Mesenchymal stem cell (in vitro differentiated cells and primary cell): ENCODE results near the gene MNT.
A peak's percentile ranks its signal among the peaks of the same experiment; 100 is the strongest.

Experiments
- DNase-seq: peaks from one replicate; pipeline ENCODE4 v3.0.0-alpha.2; 2013
- H2AFZ ChIP-seq: one replicate; pipeline ENCODE4 v1.6.1; 2013; ENCODE audit warnings: low read depth, mild to moderate bottlenecking, control low read depth, inconsistent platforms, low read length, moderate library complexity
- H2AK5ac ChIP-seq: 2 replicates; pipeline ENCODE4 v1.6.1; 2013; ENCODE audit warnings: low read length, moderate library complexity, mild to moderate bottlenecking, inconsistent platforms; ENCODE audit not compliant: severe bottlenecking
- H2BK120ac ChIP-seq: one replicate; pipeline ENCODE4 v1.6.1; 2013; ENCODE audit warnings: low read depth, mild to moderate bottlenecking, inconsistent platforms, low read length, moderate library complexity
- H2BK12ac ChIP-seq, 2 experiments: one replicate each; pipeline ENCODE4 v1.6.1; 2013; ENCODE audit warnings: inconsistent platforms in 2 of 2, low read length in 2 of 2, mild to moderate bottlenecking in 2 of 2, moderate library complexity in 2 of 2, control low read depth in 1 of 2
- H2BK15ac ChIP-seq: one replicate; pipeline ENCODE4 v1.6.1; 2013; ENCODE audit warnings: mild to moderate bottlenecking, low read depth, inconsistent platforms; ENCODE audit not compliant: poor library complexity, severe bottlenecking
- H2BK5ac ChIP-seq: 2 replicates; pipeline ENCODE4 v1.6.1; 2013; ENCODE audit warnings: low read depth, mild to moderate bottlenecking, low read length, control low read depth, inconsistent platforms; ENCODE audit not compliant: poor library complexity, severe bottlenecking
- H3K14ac ChIP-seq, 2 experiments: one replicate each; pipeline ENCODE4 v1.6.1; 2013; ENCODE audit warnings: inconsistent platforms in 2 of 2, low read length in 2 of 2, control low read depth in 1 of 2, mild to moderate bottlenecking in 1 of 2, moderate library complexity in 1 of 2
- H3K18ac ChIP-seq, 2 experiments: one replicate each; pipeline ENCODE4 v1.6.1; 2013; ENCODE audit warnings: inconsistent platforms in 2 of 2, low read length in 2 of 2, control low read depth in 1 of 2, low read depth in 1 of 2, mild to moderate bottlenecking in 1 of 2
- H3K23ac ChIP-seq, 2 experiments: one replicate each; pipeline ENCODE4 v1.6.1; 2013; ENCODE audit warnings: inconsistent platforms in 2 of 2, low read length in 2 of 2, mild to moderate bottlenecking in 2 of 2, moderate library complexity in 2 of 2, control low read depth in 1 of 2
- H3K27ac ChIP-seq: 2 replicates; pipeline ENCODE4 v1.5.1; 2013; ENCODE audit warnings: mild to moderate bottlenecking, moderate library complexity, low read length, control low read depth, inconsistent platforms; ENCODE audit not compliant: poor library complexity, severe bottlenecking
- H3K27me3 ChIP-seq, 2 experiments: 2 replicates each; pipeline versions ENCODE4 v1.6.1 to v1.7.0; 2013; ENCODE audit warnings: low read length in 2 of 2, mild to moderate bottlenecking in 2 of 2, moderate library complexity in 2 of 2, control low read depth in 1 of 2, inconsistent platforms in 1 of 2; ENCODE audit not compliant: control insufficient read depth in 1 of 2, insufficient read depth in 1 of 2
- H3K36me3 ChIP-seq, 2 experiments: 2 replicates each; pipeline versions ENCODE4 v1.6.1 to v1.7.0; 2013; ENCODE audit warnings: low read length in 2 of 2, control low read depth in 1 of 2, inconsistent platforms in 1 of 2, low read depth in 1 of 2, mild to moderate bottlenecking in 1 of 2; ENCODE audit not compliant: insufficient read depth in 2 of 2, control insufficient read depth in 1 of 2
- H3K4ac ChIP-seq, 2 experiments: one replicate each; pipeline ENCODE4 v1.6.1; 2013; ENCODE audit warnings: inconsistent platforms in 2 of 2, low read length in 2 of 2, mild to moderate bottlenecking in 2 of 2, moderate library complexity in 2 of 2, control low read depth in 1 of 2, low read depth in 1 of 2
- H3K4me1 ChIP-seq: 2 replicates; pipeline ENCODE4 v1.6.1; 2013; ENCODE audit warnings: low read depth, low read length, control low read depth; ENCODE audit not compliant: control insufficient read depth, insufficient read depth
- H3K4me2 ChIP-seq: 2 replicates; pipeline ENCODE4 v1.6.1; 2013; ENCODE audit warnings: low read length, mild to moderate bottlenecking, inconsistent platforms; ENCODE audit not compliant: poor library complexity, severe bottlenecking
- H3K4me3 ChIP-seq, 2 experiments: 2 replicates each; pipeline versions ENCODE4 v1.5.1 to v1.7.0; 2013; ENCODE audit warnings: low read length in 2 of 2, mild to moderate bottlenecking in 2 of 2, control low read depth in 1 of 2, low read depth in 1 of 2; ENCODE audit not compliant: insufficient read depth in 1 of 2
- H3K79me1 ChIP-seq: replicated peaks from 2 replicates; pipeline ENCODE4 v1.6.1; 2013; ENCODE audit warnings: mild to moderate bottlenecking, control low read depth, low read length, inconsistent platforms; ENCODE audit not compliant: poor library complexity, severe bottlenecking
- H3K9ac ChIP-seq: 2 replicates; pipeline ENCODE4 v1.7.0; 2013; ENCODE audit warnings: mild to moderate bottlenecking, low read length, moderate library complexity
- H3K9me3 ChIP-seq: 2 replicates; pipeline ENCODE4 v1.7.0; 2013; ENCODE audit warnings: mild to moderate bottlenecking, low read length; ENCODE audit not compliant: control insufficient read depth
- H4K8ac ChIP-seq: one replicate; pipeline ENCODE4 v1.6.1; 2013; ENCODE audit warnings: inconsistent platforms, mild to moderate bottlenecking, low read length, moderate library complexity
- H4K91ac ChIP-seq: one replicate; pipeline ENCODE4 v1.6.1; 2013; ENCODE audit warnings: mild to moderate bottlenecking, low read length, inconsistent platforms
- WGBS: methylation state at CpG from one replicate; pipeline ENCODE4 v1.1.7; 2013; ENCODE audit warnings: mixed read lengths; 5-methylcytosine and 5-hydroxymethylcytosine counted together

MNT gene

DNA sequence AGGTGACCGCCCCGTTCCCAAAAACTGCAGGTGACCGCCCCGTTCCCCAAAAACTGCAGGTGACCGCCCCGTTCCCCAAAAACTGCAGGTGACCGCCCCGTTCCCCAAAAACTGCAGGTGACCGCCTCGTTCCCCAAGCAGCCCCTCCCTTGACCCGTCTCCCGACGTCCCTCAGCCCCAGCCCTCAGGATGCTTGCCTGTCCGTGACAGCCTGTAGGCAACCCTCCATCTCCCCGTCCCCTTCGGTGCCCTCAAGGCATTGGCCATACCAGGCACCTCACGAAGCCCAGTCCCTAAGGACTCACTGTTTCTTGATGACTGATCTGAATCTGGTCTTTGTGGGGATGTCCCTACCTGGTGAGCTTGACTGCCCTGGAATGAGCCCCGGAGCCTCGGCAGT lies 38.4 kb downstream of the MNT start:
- Histone ChIP-seq H4K91ac (no peak overlapping the region), H2BK12ac (no peak overlapping the region), H4K8ac (no peak overlapping the region), H3K9me3 (no peaks in the 10 kb centered on the region), H3K18ac (no peak overlapping the region), H3K9ac (no peak overlapping the region), H3K36me3 (peaks cover 49 to 74% of the 10 kb centered on the region in 2 experiments), H2AFZ (no peak overlapping the region), H3K4me1 (peaks cover 25% of the 10 kb centered on the region), H3K23ac (no peak overlapping the region), H3K4ac (no peak overlapping the region), H2BK15ac (no peak overlapping the region), H3K27me3 (no peaks in the 10 kb centered on the region), H2AK5ac (no peak overlapping the region), H3K4me3 (no peak overlapping the region), H2BK120ac (no peak overlapping the region), H3K27ac (no peak overlapping the region), H3K14ac (no peak overlapping the region), H2BK5ac (no peak overlapping the region), H3K4me2 (no peak overlapping the region), H3K79me1 (peaks cover 14% of the 10 kb centered on the region)
- DNase-seq: no peak
- WGBS: 95% methylated on average over 19 of the region's 19 CpGs

DNA sequence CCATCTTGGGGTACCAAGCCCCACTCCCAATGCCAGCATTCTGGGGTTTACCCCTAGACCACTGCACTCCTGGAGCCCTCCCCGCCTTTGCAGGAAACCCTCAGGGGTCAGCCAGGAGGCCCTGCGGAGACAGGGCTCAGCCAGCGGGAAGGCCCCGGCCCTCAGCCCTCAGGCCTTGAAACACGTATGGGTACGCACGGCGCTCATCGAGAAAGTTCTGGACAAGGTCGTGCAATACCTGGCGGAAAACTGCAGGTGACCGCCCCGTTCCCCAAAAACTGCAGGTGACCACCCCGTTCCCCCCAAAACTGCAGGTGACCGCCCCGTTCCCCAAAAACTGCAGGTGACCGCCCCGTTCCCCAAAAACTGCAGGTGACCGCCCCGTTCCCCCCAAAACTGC lies 38.8 kb downstream of the MNT start:
- H3K23ac ChIP-seq: no peak overlapping the region
- no peak overlapping the region for H4K91ac ChIP-seq
- H3K27ac ChIP-seq: no peak overlapping the region
- no peak overlapping the region for H2BK5ac ChIP-seq
- H3K4me1 ChIP-seq: peaks cover 25% of the 10 kb centered on the region
- no peak overlapping the region for H3K18ac ChIP-seq
- H2BK15ac ChIP-seq: no peak overlapping the region
- no peak overlapping the region for H2AK5ac ChIP-seq
- H3K4me2 ChIP-seq: no peak overlapping the region
- H2BK12ac ChIP-seq: no peak overlapping the region
- H2AFZ ChIP-seq: no peak overlapping the region
- H3K9me3 ChIP-seq: no peaks in the 10 kb centered on the region
- H3K9ac ChIP-seq: no peak overlapping the region
- no peak for DNase-seq
- H3K14ac ChIP-seq: no peak overlapping the region
- no peak overlapping the region for H2BK120ac ChIP-seq
- peaks cover 50 to 70% of the 10 kb centered on the region in 2 experiments for H3K36me3 ChIP-seq
- no peak overlapping the region for H3K4ac ChIP-seq
- H3K79me1 ChIP-seq: peaks cover 16% of the 10 kb centered on the region
- WGBS: 98% methylated on average over 20 of the region's 20 CpGs
- H3K4me3 ChIP-seq: no peak overlapping the region
- no peaks in the 10 kb centered on the region for H3K27me3 ChIP-seq
- H4K8ac ChIP-seq: no peak overlapping the region

DNA sequence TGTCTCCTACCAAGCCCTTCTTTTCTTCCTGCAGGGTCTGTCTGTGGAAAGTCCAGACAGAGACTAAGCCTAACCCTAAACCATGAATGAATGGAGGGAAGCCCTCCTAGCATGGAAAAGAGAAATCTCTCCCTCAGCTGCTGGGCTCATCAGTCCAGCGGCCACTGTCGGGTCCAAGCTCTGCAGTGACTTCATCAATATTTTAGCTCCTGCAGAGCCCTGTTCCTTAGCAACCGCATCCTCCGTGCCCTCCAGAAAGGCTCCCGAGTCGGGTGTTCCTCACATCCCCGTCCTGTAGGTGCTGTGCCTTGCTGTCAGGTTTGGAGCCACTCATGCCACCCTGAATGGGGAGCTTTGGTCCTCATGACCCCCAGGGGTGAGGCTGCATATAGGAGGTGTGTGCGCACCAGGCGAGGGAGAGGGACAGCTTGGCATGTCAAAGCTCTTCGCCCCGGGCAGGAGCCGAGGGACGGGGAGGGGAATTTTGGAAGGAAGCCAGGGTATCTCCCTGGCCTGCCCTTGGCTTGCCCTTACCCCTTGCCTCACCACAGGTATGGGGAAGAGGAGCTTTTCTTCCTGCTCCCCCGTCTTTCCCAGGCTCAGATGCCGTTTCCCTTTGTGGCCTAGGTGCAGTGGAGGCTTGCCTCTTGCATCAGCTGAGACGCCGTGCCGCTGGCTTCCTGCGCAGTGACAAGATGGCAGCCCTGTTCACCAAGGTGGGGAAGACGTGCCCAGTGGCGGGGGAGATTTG lies 39.7 kb downstream of the MNT start:
- Histone ChIP-seq H2AK5ac (no peak overlapping the region), H4K91ac (no peak overlapping the region), H3K4me3 (no peak overlapping the region), H3K18ac (no peak overlapping the region), H2BK12ac (no peak overlapping the region), H2BK15ac (no peak overlapping the region), H3K27ac (no peak overlapping the region), H3K36me3 (peaks cover 43 to 62% of the 10 kb centered on the region in 2 experiments), H3K9me3 (no peaks in the 10 kb centered on the region), H3K79me1 (peaks cover 18% of the 10 kb centered on the region), H3K9ac (no peak overlapping the region), H2BK120ac (no peak overlapping the region), H4K8ac (no peak overlapping the region), H3K14ac (no peak overlapping the region), H3K4me2 (no peak overlapping the region), H2BK5ac (no peak overlapping the region), H3K4ac (no peak overlapping the region), H2AFZ (no peak overlapping the region), H3K23ac (no peak overlapping the region), H3K4me1 (peaks cover 25% of the 10 kb centered on the region), H3K27me3 (no peaks in the 10 kb centered on the region)
- 96% methylated on average over 20 of the region's 21 CpGs for WGBS
- no peak for DNase-seq

DNA sequence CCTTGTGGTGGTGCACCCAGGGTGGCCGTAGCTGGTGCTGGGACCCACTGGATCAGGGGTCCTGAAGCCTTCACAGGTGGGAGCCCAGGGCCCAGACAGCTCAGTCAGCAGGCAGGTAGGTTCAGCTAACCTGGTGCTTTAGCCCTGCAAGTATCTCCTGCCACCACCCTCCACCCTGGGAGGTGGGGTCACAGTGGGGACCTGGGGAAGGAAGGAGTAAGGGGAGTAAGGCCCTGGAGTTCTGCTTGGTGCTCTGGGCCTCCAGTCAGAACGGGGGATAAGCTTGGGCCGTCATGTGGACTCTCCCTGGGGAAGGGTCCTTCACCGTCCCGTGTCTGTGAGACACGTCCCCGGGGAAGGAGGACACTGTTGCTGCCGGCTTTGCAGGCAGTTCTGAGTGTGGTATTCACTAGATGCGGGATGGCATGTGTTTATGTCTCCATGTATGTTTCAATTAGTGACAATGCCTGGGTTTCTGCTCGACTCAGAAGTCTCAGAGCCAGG lies 42.9 kb downstream of the MNT start:
- H3K27me3 ChIP-seq: no peaks in the 10 kb centered on the region
- H3K36me3 ChIP-seq: peaks cover 15 to 30% of the 10 kb centered on the region in 2 experiments
- no peak for DNase-seq
- H3K9ac ChIP-seq: no peak overlapping the region
- peak overlapping the region in 1 of 2 experiments; percentile 66 for H2BK12ac ChIP-seq
- H3K18ac ChIP-seq: no peak overlapping the region
- no peak overlapping the region for H3K4ac ChIP-seq
- H4K8ac ChIP-seq: no peak overlapping the region
- no peaks in the 10 kb centered on the region for H3K9me3 ChIP-seq
- no peak overlapping the region for H2BK5ac ChIP-seq
- H2BK15ac ChIP-seq: no peak overlapping the region
- no peak overlapping the region for H3K4me2 ChIP-seq
- no peak overlapping the region for H2BK120ac ChIP-seq
- H3K23ac ChIP-seq: no peak overlapping the region
- peak overlapping the region; percentile 92 for H2AK5ac ChIP-seq
- no peak overlapping the region for H2AFZ ChIP-seq
- WGBS: 91% methylated on average over 10 of the region's 10 CpGs
- peak overlapping the region; percentile 54 for H4K91ac ChIP-seq
- H3K4me1 ChIP-seq: peaks cover 25% of the 10 kb centered on the region
- H3K14ac ChIP-seq: peak overlapping the region in 1 of 2 experiments; percentile 41
- H3K27ac ChIP-seq: no peak overlapping the region
- no peak overlapping the region for H3K4me3 ChIP-seq
- H3K79me1 ChIP-seq: peaks cover 16% of the 10 kb centered on the region
